Activated naive CD4-positive, alpha-beta T cell treated with anti-CD3 and anti-CD28 coated beads, Interleukin-2, amount 50 U/mL, for 24 hours (primary cell): ENCODE data around the gene METTL1.

Experiments used
- H3K27ac Mint-ChIP-seq: one replicate; pipeline ENCODE4 v1.8.0; 2021; ENCODE audit warnings: mild to moderate bottlenecking, mixed read lengths
- H3K27me3 Mint-ChIP-seq: one replicate; pipeline ENCODE4 v1.8.0; 2021; ENCODE audit warnings: mixed read lengths
- H3K36me3 Mint-ChIP-seq: one replicate; pipeline ENCODE4 v1.8.0; 2021; ENCODE audit warnings: mixed read lengths
- H3K4me1 Mint-ChIP-seq: one replicate; pipeline ENCODE4 v1.8.0; 2021; ENCODE audit warnings: mixed read lengths
- H3K4me3 Mint-ChIP-seq: one replicate; pipeline ENCODE4 v1.8.0; 2021; ENCODE audit warnings: mild to moderate bottlenecking, mixed read lengths
- H3K9me3 Mint-ChIP-seq: one replicate; pipeline ENCODE4 v1.8.0; 2021; ENCODE audit warnings: mixed read lengths

Gene METTL1

GRCh38 chr12:57732726-57733593, 38.9 kb downstream of the METTL1 start:
- no peaks in the 10 kb centered on the region for H3K9me3 Mint-ChIP-seq
- no peaks in the 10 kb centered on the region for H3K27me3 Mint-ChIP-seq
- peak overlapping the region; percentile 71 for H3K27ac Mint-ChIP-seq
- H3K4me1 Mint-ChIP-seq = peaks cover 17% of the 10 kb centered on the region
- H3K4me3 Mint-ChIP-seq = no peak overlapping the region
- peaks cover 11% of the 10 kb centered on the region for H3K36me3 Mint-ChIP-seq

DNA sequence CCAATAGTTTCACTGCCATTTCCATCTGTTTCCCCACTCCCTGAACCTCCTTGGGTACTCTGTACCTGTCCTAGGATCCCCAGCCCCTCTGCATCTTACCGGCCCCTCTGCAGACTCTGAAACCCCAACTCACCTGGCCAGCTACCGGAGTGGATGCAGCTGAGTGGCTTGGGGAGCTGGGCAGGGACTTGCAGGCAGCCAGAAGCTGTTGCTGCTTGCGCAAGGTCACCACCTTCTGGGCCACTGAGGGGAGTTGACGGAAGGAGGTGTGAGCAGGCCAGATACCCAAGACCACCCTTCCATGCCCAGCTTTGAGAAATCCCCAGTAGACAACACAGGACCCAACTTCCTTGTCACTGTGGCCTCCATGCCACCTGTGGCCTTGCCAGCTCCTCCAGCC, 39.6 kb downstream of the METTL1 start:
- Mint-ChIP-seq H3K27me3 (no peaks in the 10 kb centered on the region), H3K36me3 (peaks cover 11% of the 10 kb centered on the region), H3K4me3 (no peak overlapping the region), H3K4me1 (peaks cover 17% of the 10 kb centered on the region), H3K9me3 (no peaks in the 10 kb centered on the region), H3K27ac (peak overlapping the region; percentile 71)

DNA sequence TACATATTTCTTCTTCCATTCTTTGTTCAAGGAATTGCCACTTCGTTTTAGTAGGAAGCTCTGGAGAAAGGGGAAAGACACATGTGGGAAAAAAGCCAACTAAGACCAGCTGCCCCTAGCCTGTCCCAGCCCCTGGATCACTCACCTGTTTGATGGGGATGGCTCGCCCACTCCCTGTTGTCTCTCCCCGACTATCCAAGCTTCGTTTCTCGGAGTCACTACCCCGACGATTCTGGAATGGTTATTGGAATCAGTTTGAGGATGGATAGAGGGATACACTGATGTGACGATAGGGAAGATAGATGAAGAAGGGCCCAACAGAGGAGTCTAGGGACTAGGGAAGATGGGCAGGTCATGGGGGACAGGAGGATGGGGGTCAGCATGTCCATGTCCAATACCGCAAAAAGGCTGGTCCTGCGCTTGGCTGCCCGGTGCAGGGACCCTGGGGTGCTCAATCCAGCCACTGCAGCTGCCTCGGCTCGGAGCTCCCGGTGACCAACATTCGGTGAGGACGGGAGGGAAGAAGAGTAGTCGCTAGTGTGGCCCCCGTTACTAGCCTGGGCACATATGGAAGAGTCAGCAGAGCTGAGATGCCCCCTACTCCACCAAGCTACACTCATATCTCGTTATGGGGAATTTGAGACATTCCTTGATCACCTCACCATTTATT, 40.4 kb downstream of the METTL1 start:
- H3K27me3 Mint-ChIP-seq = no peaks in the 10 kb centered on the region
- H3K4me3 Mint-ChIP-seq = no peak overlapping the region
- H3K9me3 Mint-ChIP-seq = no peaks in the 10 kb centered on the region
- H3K27ac Mint-ChIP-seq = no peak overlapping the region
- peaks cover 14% of the 10 kb centered on the region for H3K4me1 Mint-ChIP-seq
- peaks cover 11% of the 10 kb centered on the region for H3K36me3 Mint-ChIP-seq

GRCh38 chr12:57730336-57731067, 41.4 kb downstream of the METTL1 start:
- peaks cover 9% of the 10 kb centered on the region for H3K4me1 Mint-ChIP-seq
- no peak overlapping the region for H3K4me3 Mint-ChIP-seq
- no peaks in the 10 kb centered on the region for H3K27me3 Mint-ChIP-seq
- H3K36me3 Mint-ChIP-seq = peaks cover 9% of the 10 kb centered on the region
- H3K27ac Mint-ChIP-seq = no peak overlapping the region
- no peaks in the 10 kb centered on the region for H3K9me3 Mint-ChIP-seq

DNA sequence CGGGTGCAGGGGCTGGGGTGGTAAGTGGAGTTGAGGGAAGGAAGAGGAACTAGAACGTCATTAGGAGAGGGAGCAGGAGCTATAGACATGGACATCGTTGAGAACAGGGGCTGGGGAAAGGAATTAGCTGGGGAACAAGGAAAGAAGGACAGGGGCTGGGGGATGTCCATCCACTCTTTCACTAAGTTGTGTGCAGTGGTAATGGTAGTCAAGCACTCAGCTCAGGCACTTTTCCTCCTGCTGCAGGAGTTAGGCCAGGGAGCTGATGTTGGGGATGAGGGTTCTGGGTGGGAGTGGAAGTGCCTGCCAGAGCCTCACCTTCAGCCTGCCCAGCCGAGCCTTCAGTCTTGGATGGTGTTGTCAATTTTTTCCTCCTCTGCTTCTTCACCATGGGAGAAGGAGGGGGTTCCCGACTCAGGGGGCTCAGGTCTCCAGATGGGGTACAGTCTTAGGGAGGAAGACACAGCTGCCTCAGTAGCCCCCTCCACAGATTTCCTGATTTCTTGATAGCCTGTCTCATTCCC, 42.5 kb downstream of the METTL1 start:
- H3K9me3 Mint-ChIP-seq = no peaks in the 10 kb centered on the region
- peaks cover 9% of the 10 kb centered on the region for H3K36me3 Mint-ChIP-seq
- no peaks in the 10 kb centered on the region for H3K27me3 Mint-ChIP-seq
- H3K27ac Mint-ChIP-seq = peak overlapping the region; percentile 49
- peaks cover 7% of the 10 kb centered on the region for H3K4me1 Mint-ChIP-seq
- H3K4me3 Mint-ChIP-seq = no peak overlapping the region

DNA sequence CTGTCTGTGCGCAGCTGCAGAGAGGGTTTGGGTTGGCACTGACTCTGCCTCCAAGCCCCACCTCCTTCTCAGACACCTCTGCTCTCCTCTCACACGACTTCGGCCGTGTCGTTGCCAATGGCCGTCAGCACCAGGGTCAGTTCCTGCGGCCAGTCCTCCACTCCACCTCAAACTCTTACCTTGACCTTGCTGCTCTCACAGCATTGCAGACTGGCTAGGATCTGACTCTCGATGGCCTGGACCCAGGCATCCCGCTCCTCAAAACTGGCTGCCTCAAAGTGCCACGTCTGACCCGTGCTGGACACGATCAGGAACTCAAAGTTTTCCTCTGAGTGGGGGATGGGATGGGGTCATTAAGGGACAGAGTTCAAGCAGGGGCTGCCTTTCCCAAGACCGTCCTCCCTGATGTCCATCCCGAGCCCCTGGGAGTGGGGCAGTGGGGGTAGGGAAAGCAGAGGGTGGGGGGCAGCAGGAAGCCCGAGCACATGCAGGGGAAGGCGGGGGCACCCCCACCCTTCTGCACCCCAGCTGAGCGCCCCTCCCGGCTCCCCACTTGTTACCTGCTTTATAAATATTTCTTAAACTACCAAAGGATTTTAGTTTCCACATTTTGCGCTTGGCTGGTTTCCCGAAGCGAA, 44.0 kb downstream of the METTL1 start:
- Mint-ChIP-seq H3K4me1 (peaks cover 17% of the 10 kb centered on the region), H3K36me3 (peaks cover 9% of the 10 kb centered on the region), H3K4me3 (no peak overlapping the region), H3K27ac (no peak overlapping the region), H3K27me3 (no peaks in the 10 kb centered on the region), H3K9me3 (no peaks in the 10 kb centered on the region)

GRCh38 chr12:57726884-57727757, 44.8 kb downstream of the METTL1 start:
- peaks cover 8% of the 10 kb centered on the region for H3K36me3 Mint-ChIP-seq
- H3K27me3 Mint-ChIP-seq = no peaks in the 10 kb centered on the region
- peaks cover 17% of the 10 kb centered on the region for H3K4me1 Mint-ChIP-seq
- no peak overlapping the region for H3K4me3 Mint-ChIP-seq
- no peak overlapping the region for H3K27ac Mint-ChIP-seq
- H3K9me3 Mint-ChIP-seq = no peaks in the 10 kb centered on the region

GRCh38 chr12:57726151-57726883, 45.6 kb downstream of the METTL1 start:
- no peak overlapping the region for H3K4me3 Mint-ChIP-seq
- no peak overlapping the region for H3K27ac Mint-ChIP-seq
- peaks cover 9% of the 10 kb centered on the region for H3K36me3 Mint-ChIP-seq
- H3K27me3 Mint-ChIP-seq = no peaks in the 10 kb centered on the region
- no peaks in the 10 kb centered on the region for H3K9me3 Mint-ChIP-seq
- H3K4me1 Mint-ChIP-seq = peaks cover 22% of the 10 kb centered on the region

DNA sequence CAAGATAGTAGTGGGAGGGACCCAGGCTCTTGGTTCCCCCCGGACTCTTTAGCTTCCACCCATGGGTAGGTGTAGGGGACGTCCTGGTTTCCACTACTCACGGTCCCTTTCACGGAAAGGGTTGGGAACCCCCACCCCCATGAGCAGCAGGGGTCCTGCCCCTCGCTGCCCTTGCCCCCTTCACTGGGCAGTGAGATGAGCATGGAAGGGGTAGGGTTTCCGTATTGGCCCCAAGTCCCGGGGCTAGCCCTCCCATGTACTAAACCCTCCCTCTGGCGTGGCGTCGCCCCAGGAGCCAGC, 46.1 kb downstream of the METTL1 start:
- Mint-ChIP-seq H3K36me3 (peaks cover 9% of the 10 kb centered on the region), H3K4me3 (no peak overlapping the region), H3K9me3 (no peaks in the 10 kb centered on the region), H3K27me3 (no peaks in the 10 kb centered on the region), H3K27ac (no peak overlapping the region), H3K4me1 (peaks cover 22% of the 10 kb centered on the region)

GRCh38 chr12:57724936-57725740, 46.8 kb downstream of the METTL1 start:
- Mint-ChIP-seq H3K27ac (peak overlapping the region; percentile 75), H3K9me3 (no peaks in the 10 kb centered on the region), H3K4me3 (no peak overlapping the region), H3K4me1 (peaks cover 22% of the 10 kb centered on the region), H3K27me3 (no peaks in the 10 kb centered on the region), H3K36me3 (peaks cover 9% of the 10 kb centered on the region)

GRCh38 chr12:57724003-57724935, 47.6 kb downstream of the METTL1 start:
- Mint-ChIP-seq H3K27me3 (no peaks in the 10 kb centered on the region), H3K4me3 (no peak overlapping the region), H3K36me3 (peaks cover 9% of the 10 kb centered on the region), H3K27ac (peak overlapping the region; percentile 75), H3K9me3 (no peaks in the 10 kb centered on the region), H3K4me1 (peaks cover 22% of the 10 kb centered on the region)

- Mint-ChIP-seq H3K36me3 (peaks cover 14% of the 10 kb centered on the region), H3K9me3 (no peaks in the 10 kb centered on the region), H3K27me3 (no peaks in the 10 kb centered on the region), H3K4me3 (no peak overlapping the region), H3K27ac (no peak overlapping the region), H3K4me1 (peaks cover 22% of the 10 kb centered on the region)
Observed at GRCh38 chr12:57723630-57723962, 48.3 kb downstream of the METTL1 start.
